GM21381 (cell line): ENCODE results near the gene PIWIL4.
A peak's percentile ranks its signal among the peaks of the same experiment; 100 is the strongest.

ENCODE experiments used
- ATAC-seq: cut with Tn5 transposase; IDR thresholded peaks from one replicate; pipeline ENCODE4 v1.9.1; 2021; ENCODE audit warnings: mild to moderate bottlenecking, moderate library complexity; ENCODE audit not compliant: unreplicated experiment

PIWIL4 gene

GRCh38 chr11:94567181-94567670 lies at the start of gene PIWIL4:
TSS of gene PIWIL4 (plus strand) at chr11:94567368. CDS start at chr11:94567519, 151 bp downstream.
- ATAC-seq, result no peak

GRCh38 chr11:94518300-94518699 lies 48.9 kb upstream of the PIWIL4 start:
- no peak for ATAC-seq

- ATAC-seq, result no peak
Measured at GRCh38 chr11:94519478-94520084, 47.6 kb upstream of the PIWIL4 start.

- ATAC-seq, result no peak
Measured at GRCh38 chr11:94521684-94522083, 45.5 kb upstream of the PIWIL4 start.

- ATAC-seq, result no peak
Measured at GRCh38 chr11:94524341-94524740, 42.8 kb upstream of the PIWIL4 start.

GRCh38 chr11:94525546-94526324 lies 41.4 kb upstream of the PIWIL4 start:
- ATAC-seq, result no peak

- ATAC-seq, result no peak
Measured at GRCh38 chr11:94526645-94527438, 40.3 kb upstream of the PIWIL4 start.

- no peak for ATAC-seq
Measured at GRCh38 chr11:94528551-94528950, 38.6 kb upstream of the PIWIL4 start.

GRCh38 chr11:94532211-94532610 lies 35.0 kb upstream of the PIWIL4 start:
- ATAC-seq, result no peak

- no peak for ATAC-seq
Measured at GRCh38 chr11:94533206-94533605, 34.0 kb upstream of the PIWIL4 start.

GRCh38 chr11:94533696-94534630 lies 33.2 kb upstream of the PIWIL4 start:
- ATAC-seq, result no peak

- no peak for ATAC-seq
Measured at GRCh38 chr11:94536386-94536785, 30.8 kb upstream of the PIWIL4 start.

- ATAC-seq, result no peak
Measured at GRCh38 chr11:94537031-94537600, 30.1 kb upstream of the PIWIL4 start.

- ATAC-seq, result no peak
Measured at GRCh38 chr11:94539420-94539819, 27.7 kb upstream of the PIWIL4 start.

- peak; percentile 80 for ATAC-seq
Measured at GRCh38 chr11:94543695-94544645, 23.2 kb upstream of the PIWIL4 start, which contains the start of gene FUT4. TSS of gene FUT4 (plus strand) at chr11:94543921. CDS start at chr11:94544134, 213 bp downstream.

GRCh38 chr11:94544646-94545263 lies 22.4 kb upstream of the PIWIL4 start:
- peak; percentile 7 for ATAC-seq

- no peak for ATAC-seq
Measured at GRCh38 chr11:94545264-94546161, 21.7 kb upstream of the PIWIL4 start.

GRCh38 chr11:94546162-94546470 lies 21.1 kb upstream of the PIWIL4 start:
- ATAC-seq, result no peak
